Measurements from ENCODE around the gene SPINK2. TPM values are rescaled to one million over a fixed set of nuclear protein-coding genes. Genes with fewer than 3 reads are reported as not detected.

The SPINK2 gene
- total RNA-seq, 4 donors from 2014 or later: 0.68 to 2.9 TPM; not detected in 2

DNA sequence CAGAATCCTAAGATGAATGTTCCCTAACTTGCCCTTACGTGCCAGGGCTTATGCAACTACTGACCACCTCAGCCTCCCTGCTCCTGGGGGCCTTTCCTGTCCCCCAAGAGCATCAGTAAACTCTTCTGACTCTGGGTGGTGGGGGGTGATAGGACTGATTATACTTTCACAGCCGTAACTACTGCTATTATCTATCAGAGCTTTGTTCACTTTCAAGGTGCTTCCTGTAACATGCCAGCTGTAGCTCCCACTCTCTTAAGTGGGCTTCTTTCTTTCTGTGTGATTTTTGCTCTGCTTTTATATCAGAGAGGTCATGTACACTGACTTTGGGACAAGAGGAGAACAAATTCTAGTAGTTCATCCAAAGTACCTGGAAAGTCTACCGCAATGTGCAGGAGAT lies 25.3 kb downstream of the SPINK2 start:
- H3K4me1 ChIP-seq: peaks cover 0 to 10% (median 7%) of the 10 kb centered on the region in 4 donors
- H3K9me3 ChIP-seq: no peaks in the 10 kb centered on the region
- H3K27me3 ChIP-seq: no peaks in the 10 kb centered on the region
- H3K36me3 ChIP-seq: no peaks in the 10 kb centered on the region
- intact Hi-C loops (cut with DNase I; ENCODE audit: low total_unique reads) (loop anchor here (10.0 kb wide), 1 partner anchor 131 kb away; no protein-coding TSS in a partner anchor), in situ Hi-C loops (cut with MboI; ENCODE audit: low pct_ligation_motif_present in 1 of 4, low pct_unique_long_range_greater_than_20kb in 1 of 4, low sequenced_read_pairs in 3 of 4) (no loop called here)
- no peak overlapping the region for H3K4me3 ChIP-seq
- 82 to 93% methylated on average over 2 to 3 of the region's 3 CpGs for WGBS, 2 donors (ENCODE audit: low coverage in 1 of 2)
- no peak for DNase-seq
- no peak for TF ChIP-seq EP300 (IDR thresholded peaks at IDR 0.05; ENCODE audit: low read depth)
- no peak overlapping the region for H3K27ac ChIP-seq

DNA sequence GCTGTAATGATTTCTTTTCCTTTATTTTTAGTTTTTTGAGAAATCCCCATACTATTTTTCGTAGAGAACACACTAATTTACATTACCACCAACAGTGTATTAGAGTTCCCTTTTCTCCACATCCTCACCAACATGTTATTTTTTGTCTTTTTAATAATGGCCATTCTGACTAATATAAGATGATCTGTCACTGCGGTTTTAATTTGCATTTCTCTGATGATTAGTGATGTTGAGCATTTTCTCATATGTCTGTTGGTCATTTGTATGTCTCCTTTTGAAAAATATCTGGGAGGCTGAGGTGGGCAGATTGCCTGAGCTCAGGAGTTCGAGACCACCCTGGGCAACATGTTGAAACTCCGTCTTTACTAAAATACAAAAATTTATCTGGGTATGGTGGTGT lies 30.2 kb downstream of the SPINK2 start:
- 82 to 95% methylated on average over 2 to 4 of the region's 4 CpGs for WGBS, 2 donors (ENCODE audit: low coverage in 1 of 2)
- Histone ChIP-seq H3K27me3 (no peaks in the 10 kb centered on the region), H3K36me3 (no peaks in the 10 kb centered on the region), H3K9me3 (no peaks in the 10 kb centered on the region), H3K4me1 (peaks cover 0 to 18% (median 15%) of the 10 kb centered on the region in 4 donors), H3K4me3 (no peak overlapping the region), H3K27ac (no peak overlapping the region)
- no peak for DNase-seq
- in situ Hi-C loops (cut with MboI; ENCODE audit: low pct_ligation_motif_present in 1 of 4, low pct_unique_long_range_greater_than_20kb in 1 of 4, low sequenced_read_pairs in 3 of 4) (no loop called here), intact Hi-C loops (cut with DNase I; ENCODE audit: low total_unique reads) (loop anchor here (10.0 kb wide), 1 partner anchor 127 kb away; no protein-coding TSS in a partner anchor)
- TF ChIP-seq EP300 (IDR thresholded peaks at IDR 0.05; ENCODE audit: low read depth): no peak
- no peak for TF ChIP-seq POLR2AphosphoS5 (IDR thresholded peaks at IDR 0.05)
- TF ChIP-seq POLR2A (IDR thresholded peaks at IDR 0.05): no peak
- no peak for TF ChIP-seq CTCF (IDR thresholded peaks at IDR 0.05)

DNA sequence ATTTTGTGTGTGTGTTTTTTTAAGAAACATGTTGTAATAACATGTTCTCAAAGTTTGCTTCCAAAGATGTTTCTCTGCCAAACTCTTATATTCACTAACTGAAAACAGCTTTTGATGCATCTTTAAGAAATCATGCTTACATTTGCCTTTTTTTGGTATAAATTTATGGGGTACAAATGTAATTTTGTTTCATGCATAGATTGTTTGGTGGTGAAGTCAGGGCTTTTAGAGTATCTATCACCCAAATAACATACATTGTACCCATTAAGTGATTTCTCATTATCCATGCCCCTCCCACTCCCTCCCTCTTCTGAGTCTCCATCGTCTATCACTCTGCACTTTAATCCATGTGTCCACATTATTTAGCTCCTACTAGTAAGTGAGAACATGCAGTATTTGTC lies 30.8 kb downstream of the SPINK2 start:
- WGBS, 2 donors (ENCODE audit: low coverage in 1 of 2): 50 to 56% methylated on average over 1 of the region's 1 CpG
- in situ Hi-C loops (cut with MboI; ENCODE audit: low pct_ligation_motif_present in 1 of 4, low pct_unique_long_range_greater_than_20kb in 1 of 4, low sequenced_read_pairs in 3 of 4) (no loop called here), intact Hi-C loops (cut with DNase I; ENCODE audit: low total_unique reads) (loop anchor here (10.0 kb wide), 1 partner anchor 126 kb away; no protein-coding TSS in a partner anchor)
- TF ChIP-seq CTCF (IDR thresholded peaks at IDR 0.05) (no peak), POLR2A (IDR thresholded peaks at IDR 0.05) (no peak), POLR2AphosphoS5 (IDR thresholded peaks at IDR 0.05) (no peak), EP300 (IDR thresholded peaks at IDR 0.05; ENCODE audit: low read depth) (no peak)
- H3K4me1 ChIP-seq: peaks cover 0 to 21% (median 15%) of the 10 kb centered on the region in 4 donors
- no peak overlapping the region for H3K27ac ChIP-seq
- no peak overlapping the region for H3K4me3 ChIP-seq
- no peaks in the 10 kb centered on the region for H3K9me3 ChIP-seq
- H3K36me3 ChIP-seq: no peaks in the 10 kb centered on the region
- no peak for DNase-seq
- H3K27me3 ChIP-seq: no peaks in the 10 kb centered on the region

GRCh38 chr4:56788081-56788480 lies 33.4 kb downstream of the SPINK2 start:
- no peaks in the 10 kb centered on the region for H3K9me3 ChIP-seq
- in situ Hi-C loops (cut with MboI; ENCODE audit: low pct_ligation_motif_present in 1 of 4, low pct_unique_long_range_greater_than_20kb in 1 of 4, low sequenced_read_pairs in 3 of 4): no loop called here
- H3K4me1 ChIP-seq: peaks cover 0 to 21% (median 15%) of the 10 kb centered on the region in 4 donors
- WGBS, 2 donors (ENCODE audit: low coverage in 1 of 2): 58 to 71% methylated on average over 7 of the region's 7 CpGs
- H3K27ac ChIP-seq: peak overlapping the region; percentile 72 to 83 (median 79)
- no peak overlapping the region for H3K4me3 ChIP-seq
- intact Hi-C loops (cut with DNase I; ENCODE audit: low total_unique reads): no loop called here
- H3K36me3 ChIP-seq: no peaks in the 10 kb centered on the region
- H3K27me3 ChIP-seq: no peaks in the 10 kb centered on the region
- DNase-seq: no peak
- TF ChIP-seq CTCF (IDR thresholded peaks at IDR 0.05): no peak

DNA sequence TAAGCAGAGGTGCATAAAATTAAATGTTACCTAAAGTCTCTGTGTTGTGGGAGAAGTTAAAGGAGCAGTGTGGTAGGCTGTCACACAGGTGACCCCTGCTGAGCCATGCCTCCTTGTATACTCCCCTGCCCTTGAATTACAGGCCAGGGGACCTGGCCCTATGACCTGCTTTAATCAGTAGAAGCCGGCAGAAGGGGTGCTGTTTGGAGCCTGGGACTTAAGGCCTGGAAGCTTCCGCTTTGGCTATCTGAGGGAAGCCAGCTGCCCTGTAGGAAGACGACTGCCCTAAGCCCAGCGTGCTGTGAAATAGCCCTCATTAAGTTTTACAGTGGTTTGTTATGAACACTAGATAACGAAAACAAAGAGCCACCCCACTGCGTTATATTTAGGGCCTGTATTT lies 34.1 kb downstream of the SPINK2 start:
- H3K4me1 ChIP-seq: peaks cover 0 to 21% (median 15%) of the 10 kb centered on the region in 4 donors

More for the DNA sequence above, 34.1 kb downstream of the SPINK2 start:
- 28% methylated on average over 6 of the region's 6 CpGs; no CpG with 5 or more reads in 1 of the 2 donors for WGBS, 2 donors (ENCODE audit: low coverage in 1 of 2)
- TF ChIP-seq CTCF (IDR thresholded peaks at IDR 0.05) (no peak), EP300 (IDR thresholded peaks at IDR 0.05; ENCODE audit: low read depth) (no peak), POLR2AphosphoS5 (IDR thresholded peaks at IDR 0.05) (no peak), POLR2A (IDR thresholded peaks at IDR 0.05) (no peak)
- DNase-seq: peak; percentile 63
- peak overlapping the region; percentile 72 to 83 (median 79) for H3K27ac ChIP-seq
- no peaks in the 10 kb centered on the region for H3K9me3 ChIP-seq
- no peak overlapping the region for H3K4me3 ChIP-seq
- intact Hi-C loops (cut with DNase I; ENCODE audit: low total_unique reads) (no loop called here), in situ Hi-C loops (cut with MboI; ENCODE audit: low pct_ligation_motif_present in 1 of 4, low pct_unique_long_range_greater_than_20kb in 1 of 4, low sequenced_read_pairs in 3 of 4) (no loop called here)
- no peaks in the 10 kb centered on the region for H3K27me3 ChIP-seq
- H3K36me3 ChIP-seq: no peaks in the 10 kb centered on the region

Data from transverse colon (tissue), 4 donors.